ENCODE measurements around the gene IRF7. TPM values are rescaled to one million over a fixed set of nuclear protein-coding genes. Genes with fewer than 3 reads are reported as not detected.

IRF7 gene
- total and polyA plus RNA-seq, 12 donors: 4.5 to 48.4 (median 11.4) TPM

DNA sequence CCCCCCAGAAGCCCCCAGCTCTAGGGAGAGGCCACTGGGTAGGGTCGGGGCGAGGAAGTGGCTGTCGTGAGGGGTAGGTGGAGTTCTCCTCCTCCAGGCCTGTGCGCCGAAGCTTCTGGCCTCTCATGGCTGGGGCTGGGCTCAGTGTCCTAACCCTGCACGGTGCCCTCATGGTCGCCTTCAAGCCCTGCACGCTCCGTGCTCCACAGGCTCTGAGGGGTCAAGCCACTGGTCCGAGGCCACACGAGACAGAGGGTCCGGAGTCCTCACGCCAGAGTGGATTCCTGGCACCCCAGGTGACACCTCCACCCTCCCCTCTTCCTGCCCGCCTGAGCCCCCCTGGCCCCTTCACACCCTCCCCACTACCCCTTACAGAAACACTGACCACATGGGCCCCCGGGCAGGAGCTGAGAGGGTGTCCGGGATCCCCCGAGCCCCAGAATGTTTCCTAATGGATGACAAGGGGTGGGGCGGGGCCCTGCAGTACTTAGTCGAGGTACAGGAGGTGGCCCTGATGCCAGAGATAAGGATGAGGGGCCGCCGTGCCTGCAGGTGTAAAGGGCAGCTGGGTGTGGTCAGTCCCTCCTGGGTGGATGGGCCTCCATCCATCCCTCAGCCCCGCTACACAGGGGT, 10.0 kb upstream of the IRF7 start:
- Histone ChIP-seq H3K36me3 (peaks cover 0 to 6% (median 0%) of the 10 kb centered on the region in 9 donors), H3K27ac (no peak overlapping the region), H3K4me1 (peaks cover 0 to 12% (median 4%) of the 10 kb centered on the region in 9 donors), H3K9me3 (no peaks in the 10 kb centered on the region), H3K27me3 (peaks cover 0 to 39% (median 24%) of the 10 kb centered on the region in 7 donors), H3K4me3 (no peak overlapping the region)
- ATAC-seq: peak in 2 of 8 donors; percentile 9 to 29
- DNase-seq: no peak
- WGBS, 2 donors: 74 to 84% methylated on average over 22 of the region's 22 CpGs
- TF ChIP-seq, protein P1, sequence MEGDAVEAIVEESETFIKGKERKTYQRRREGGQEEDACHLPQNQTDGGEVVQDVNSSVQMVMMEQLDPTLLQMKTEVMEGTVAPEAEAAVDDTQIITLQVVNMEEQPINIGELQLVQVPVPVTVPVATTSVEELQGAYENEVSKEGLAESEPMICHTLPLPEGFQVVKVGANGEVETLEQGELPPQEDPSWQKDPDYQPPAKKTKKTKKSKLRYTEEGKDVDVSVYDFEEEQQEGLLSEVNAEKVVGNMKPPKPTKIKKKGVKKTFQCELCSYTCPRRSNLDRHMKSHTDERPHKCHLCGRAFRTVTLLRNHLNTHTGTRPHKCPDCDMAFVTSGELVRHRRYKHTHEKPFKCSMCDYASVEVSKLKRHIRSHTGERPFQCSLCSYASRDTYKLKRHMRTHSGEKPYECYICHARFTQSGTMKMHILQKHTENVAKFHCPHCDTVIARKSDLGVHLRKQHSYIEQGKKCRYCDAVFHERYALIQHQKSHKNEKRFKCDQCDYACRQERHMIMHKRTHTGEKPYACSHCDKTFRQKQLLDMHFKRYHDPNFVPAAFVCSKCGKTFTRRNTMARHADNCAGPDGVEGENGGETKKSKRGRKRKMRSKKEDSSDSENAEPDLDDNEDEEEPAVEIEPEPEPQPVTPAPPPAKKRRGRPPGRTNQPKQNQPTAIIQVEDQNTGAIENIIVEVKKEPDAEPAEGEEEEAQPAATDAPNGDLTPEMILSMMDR (IDR thresholded peaks at IDR 0.05): no peak
- intact Hi-C loops (cut with DNase I): loop anchor here in 1 of 10 donors (10.0 kb wide), 1 partner anchor 91 kb away; the partner anchor contains the start of genes HRAS and LRRC56

DNA sequence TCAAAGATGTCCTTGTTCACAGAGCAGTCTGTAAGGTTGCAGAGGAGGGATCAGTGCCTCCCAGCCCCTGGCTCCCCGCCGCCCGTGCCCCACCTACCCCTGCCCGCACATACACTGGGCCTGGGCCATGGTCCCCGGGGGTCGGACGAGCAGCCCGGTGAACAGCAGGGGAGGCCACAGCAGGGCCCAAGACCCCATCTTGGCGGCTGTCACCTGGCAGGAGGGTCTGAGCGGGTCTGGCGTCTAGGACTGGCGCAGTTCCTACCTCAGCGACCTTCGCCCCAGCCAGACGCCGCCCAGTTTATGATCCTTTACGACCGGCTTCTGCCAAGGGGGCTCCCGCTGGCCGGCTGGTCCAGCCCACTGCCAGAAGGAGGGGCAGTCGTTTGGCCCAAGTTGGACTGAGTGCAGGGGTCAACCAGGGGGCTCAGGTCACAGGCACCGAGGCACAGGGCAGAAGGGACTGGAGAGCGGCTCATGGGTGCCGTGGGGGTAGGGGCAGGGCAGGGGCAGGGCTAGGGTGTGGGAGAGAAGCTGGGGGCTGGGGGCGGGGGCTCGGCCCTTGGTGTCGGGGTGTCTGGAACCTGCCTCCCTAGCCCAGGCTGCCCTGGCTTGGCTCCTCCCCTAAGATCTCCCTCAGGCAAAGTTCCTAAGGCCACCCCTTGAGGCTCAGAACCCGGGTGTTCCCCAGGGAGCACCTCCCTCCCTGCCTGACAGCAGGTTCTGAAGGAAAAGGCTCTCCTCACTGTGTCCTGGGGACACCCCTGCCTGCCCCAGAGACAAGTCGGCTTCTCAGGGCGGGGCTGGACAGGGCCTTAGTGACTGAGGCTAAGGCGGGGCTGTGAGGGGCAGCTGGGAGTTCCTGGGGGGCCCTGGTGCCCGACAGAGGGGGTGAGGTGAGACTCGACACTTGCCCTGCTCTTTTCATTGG, 9.2 kb upstream of the IRF7 start, which contains the start of gene CDHR5:
Gene CDHR5 (minus strand): TSS at position 251 of the 931 bp plus-strand sequence. CDS start 53 bp downstream, at position 198.
- Histone ChIP-seq H3K36me3 (peaks cover 0 to 6% (median 0%) of the 10 kb centered on the region in 9 donors), H3K27me3 (peaks cover 0 to 39% (median 24%) of the 10 kb centered on the region in 7 donors), H3K4me3 (no peak within 1 kb of the TSS), H3K4me1 (peaks cover 0 to 12% (median 4%) of the 10 kb centered on the region in 9 donors), H3K9me3 (no peaks in the 10 kb centered on the region), H3K27ac (no peak within 1 kb of the TSS)
- intact Hi-C loops (cut with DNase I): loop anchor here in 1 of 10 donors (10.0 kb wide), 1 partner anchor 90 kb away; the partner anchor contains the start of genes HRAS and LRRC56
- WGBS, 2 donors: 83 to 85% methylated on average over 33 of the region's 33 CpGs
- DNase-seq (no peak), ATAC-seq (peak in 1 of 8 donors; percentile 15)
- TF ChIP-seq, protein P1 (IDR thresholded peaks at IDR 0.05): no peak

DNA sequence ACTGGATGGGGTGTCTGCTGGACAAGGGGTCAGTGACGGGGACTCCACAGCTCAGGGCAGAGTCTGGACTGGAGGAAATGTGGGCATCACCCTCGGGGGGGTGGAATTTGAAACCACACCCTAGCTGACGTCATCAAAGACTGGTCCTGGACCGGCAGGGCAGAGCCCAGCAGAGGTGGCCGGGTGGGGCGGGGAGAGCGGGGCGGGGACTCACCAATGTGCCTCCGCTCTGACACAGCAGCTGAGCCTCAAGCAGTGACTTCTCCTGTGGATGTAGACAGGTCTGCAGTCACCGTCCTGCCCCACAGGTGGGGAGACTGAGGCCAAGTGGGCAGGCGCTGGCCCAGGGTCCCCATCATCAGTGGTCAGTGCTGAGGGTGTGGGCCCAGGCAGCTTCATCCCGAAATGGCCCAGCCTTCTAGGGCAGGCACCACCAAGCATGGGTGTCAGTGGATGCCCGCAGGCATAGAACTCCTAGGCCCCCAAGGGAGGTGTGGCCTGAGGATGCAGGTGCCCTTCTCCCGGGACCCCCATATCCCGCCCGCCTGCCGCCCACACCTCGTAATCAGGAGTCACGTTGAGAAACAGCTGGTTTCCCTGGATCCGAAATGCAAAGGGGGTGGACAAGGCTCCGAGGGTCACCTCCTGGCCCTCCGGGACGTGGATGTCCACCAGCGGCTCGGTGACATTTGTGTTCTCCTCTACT, 8.4 kb upstream of the IRF7 start:
- Histone ChIP-seq H3K27ac (no peak overlapping the region), H3K4me3 (no peak overlapping the region), H3K27me3 (peaks cover 0 to 39% (median 24%) of the 10 kb centered on the region in 7 donors), H3K9me3 (no peaks in the 10 kb centered on the region), H3K36me3 (peaks cover 0 to 6% (median 0%) of the 10 kb centered on the region in 9 donors), H3K4me1 (peaks cover 0 to 8% (median 3%) of the 10 kb centered on the region in 9 donors)
- ATAC-seq (no peak), DNase-seq (no peak)
- TF ChIP-seq, protein P1 (IDR thresholded peaks at IDR 0.05): no peak
- WGBS, 2 donors: 85% methylated on average over 25 of the region's 25 CpGs
- intact Hi-C loops (cut with DNase I): loop anchor here in 1 of 10 donors (10.0 kb wide), 1 partner anchor 89 kb away; the partner anchor contains the start of genes HRAS and LRRC56
